Measurements from ENCODE around the gene SORCS3.

The SORCS3 gene

DNA sequence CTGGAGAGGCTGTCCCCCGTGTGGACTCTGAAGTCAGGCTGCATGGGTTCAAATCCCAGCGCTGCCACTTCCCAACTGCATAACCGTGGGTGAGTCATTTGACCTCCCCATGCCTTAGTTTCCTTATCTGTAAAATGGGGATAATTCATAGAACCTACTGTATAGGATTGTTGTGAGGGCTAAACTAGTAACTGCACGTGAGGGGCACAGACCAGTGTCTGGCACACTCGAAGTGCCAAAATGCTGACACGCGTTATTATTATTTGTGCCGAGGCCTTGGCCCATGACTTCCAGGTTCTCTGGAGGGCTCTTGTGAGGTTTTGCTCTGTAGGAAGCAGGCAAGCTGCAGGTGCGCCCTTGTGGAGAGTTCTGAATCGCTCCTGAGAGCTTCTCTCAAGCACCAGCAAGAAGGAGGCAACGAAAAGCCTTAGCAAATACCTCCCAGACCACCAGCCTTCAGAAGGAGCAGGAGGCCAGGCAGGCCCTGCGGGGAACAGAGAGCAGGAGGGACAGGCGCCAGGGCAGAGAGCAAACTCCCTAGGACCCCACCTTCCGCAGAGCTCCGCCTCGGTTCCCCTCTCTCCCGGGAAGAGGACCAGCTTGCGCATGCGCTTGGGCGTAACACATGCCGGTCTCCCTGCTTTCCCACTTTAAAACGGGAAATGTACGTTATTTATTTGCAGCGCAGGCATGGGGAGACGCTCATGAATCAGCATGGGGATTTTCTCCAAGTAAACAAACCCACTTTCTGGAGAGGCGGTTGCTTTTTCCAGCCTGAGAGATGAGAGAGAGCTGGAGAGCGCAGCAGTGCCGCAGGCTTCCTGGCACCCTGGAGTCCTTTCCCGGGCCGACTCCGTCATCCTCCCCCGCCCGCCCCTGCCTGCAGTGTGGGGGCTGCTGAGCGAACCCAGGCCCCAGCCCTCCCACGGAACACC lies 39.6 kb downstream of the SORCS3 start:
- DNase-seq (ENCODE audit: insufficient read length, low spot score) (no peak), FAIRE-seq (no peak)
- no peak for TF ChIP-seq TAF1 (IDR thresholded peaks at IDR 0.05; ENCODE audit: low read depth, low read length)

DNA sequence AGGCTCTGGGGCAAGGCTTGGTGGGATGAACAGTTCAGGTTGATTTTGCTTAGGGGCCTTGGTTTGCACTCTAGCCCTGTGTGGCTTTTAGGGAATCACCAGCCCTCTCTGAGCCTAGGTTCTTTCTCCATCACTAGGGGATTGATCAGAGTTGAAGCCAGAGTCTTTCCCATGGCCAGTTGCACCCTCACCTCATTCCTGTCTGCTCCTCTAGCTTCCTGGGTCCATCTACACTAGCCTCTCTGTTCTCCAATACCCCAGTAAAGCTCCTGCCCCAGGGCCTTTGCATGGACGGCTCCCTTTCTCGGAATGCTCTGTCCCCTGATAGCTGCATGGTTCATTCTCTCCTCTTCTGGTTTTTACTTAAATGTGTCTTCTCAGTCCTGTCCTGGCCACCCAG lies 40.4 kb downstream of the SORCS3 start:
- FAIRE-seq (no peak), DNase-seq (ENCODE audit: insufficient read length, low spot score) (no peak)
- no peak for TF ChIP-seq TAF1 (IDR thresholded peaks at IDR 0.05; ENCODE audit: low read depth, low read length)
- no peak for TF ChIP-seq POLR2AphosphoS5 (IDR thresholded peaks at IDR 0.05; ENCODE audit: low read depth, low read length)
- no peak for TF ChIP-seq POU2F2 (IDR thresholded peaks at IDR 0.05; ENCODE audit: low read depth, low read length)
- no peak for TF ChIP-seq POLR2A (IDR thresholded peaks at IDR 0.05; ENCODE audit: low read depth, low read length)
- no peak for TF ChIP-seq SPI1 (IDR thresholded peaks at IDR 0.05; ENCODE audit: low read depth, low read length)
- TF ChIP-seq PAX5 (IDR thresholded peaks at IDR 0.05; ENCODE audit: insufficient read depth, low read length, severe bottlenecking) = no peak

GRCh38 chr10:104683567-104683966 lies 42.5 kb downstream of the SORCS3 start:
- TF ChIP-seq PAX5 (IDR thresholded peaks at IDR 0.05; ENCODE audit: insufficient read depth, low read length, severe bottlenecking) (no peak), POLR2A (IDR thresholded peaks at IDR 0.05; ENCODE audit: low read depth, low read length) (no peak), SPI1 (IDR thresholded peaks at IDR 0.05; ENCODE audit: low read depth, low read length) (no peak), POU2F2 (IDR thresholded peaks at IDR 0.05; ENCODE audit: low read depth, low read length) (no peak), TAF1 (IDR thresholded peaks at IDR 0.05; ENCODE audit: low read depth, low read length) (no peak), POLR2AphosphoS5 (IDR thresholded peaks at IDR 0.05; ENCODE audit: low read depth, low read length) (no peak)
- DNase-seq (ENCODE audit: insufficient read length, low spot score) (no peak), FAIRE-seq (no peak)

GRCh38 chr10:104686829-104687228 lies 45.7 kb downstream of the SORCS3 start:
- no peak for FAIRE-seq
- DNase-seq (ENCODE audit: insufficient read length, low spot score) = no peak
- TF ChIP-seq POLR2A (IDR thresholded peaks at IDR 0.05; ENCODE audit: low read depth, low read length) (no peak), POLR2AphosphoS5 (IDR thresholded peaks at IDR 0.05; ENCODE audit: low read depth, low read length) (no peak), SPI1 (IDR thresholded peaks at IDR 0.05; ENCODE audit: low read depth, low read length) (no peak), PAX5 (IDR thresholded peaks at IDR 0.05; ENCODE audit: insufficient read depth, low read length, severe bottlenecking) (no peak), POU2F2 (IDR thresholded peaks at IDR 0.05; ENCODE audit: low read depth, low read length) (no peak), TAF1 (IDR thresholded peaks at IDR 0.05; ENCODE audit: low read depth, low read length) (no peak)

DNA sequence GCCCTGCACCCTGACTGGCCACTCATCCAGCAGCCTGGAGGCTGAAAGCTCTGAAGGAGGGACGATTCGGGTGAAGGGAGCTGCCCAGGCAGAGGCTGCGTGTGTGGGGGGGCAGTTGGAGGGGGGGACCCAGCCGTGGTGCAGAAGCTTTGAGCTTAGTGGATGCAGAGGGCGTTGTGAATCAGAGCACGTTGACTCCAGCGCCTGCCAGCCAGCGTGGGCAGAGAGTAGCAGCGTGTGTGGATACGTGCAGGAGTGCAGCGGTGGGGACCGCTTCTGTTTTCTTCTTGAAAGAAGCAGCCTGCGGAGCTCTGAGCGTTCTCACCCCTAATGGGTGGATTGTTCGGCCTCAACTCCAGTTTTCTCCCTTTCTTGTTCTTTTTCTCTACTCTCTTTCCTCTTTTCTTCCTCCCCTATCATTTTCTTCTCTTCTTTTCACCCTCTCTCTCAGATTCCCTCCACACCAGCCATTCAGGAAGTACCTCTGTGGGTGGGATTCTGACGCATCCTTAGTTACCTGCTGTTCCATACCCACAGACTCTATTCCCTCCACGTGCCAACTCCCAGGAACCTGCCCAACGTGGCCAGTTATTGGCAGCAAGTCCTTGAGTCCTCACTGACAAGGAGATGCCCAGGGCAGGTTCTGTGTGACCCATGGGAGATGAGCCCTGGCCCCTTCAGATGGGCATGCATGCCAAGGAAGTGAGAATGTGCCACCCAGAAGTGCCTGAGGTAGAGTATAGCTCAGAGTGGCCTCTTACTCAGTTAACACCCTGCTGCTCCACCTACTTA lies 47.4 kb downstream of the SORCS3 start:
- no peak for TF ChIP-seq TAF1 (IDR thresholded peaks at IDR 0.05; ENCODE audit: low read depth, low read length)
- TF ChIP-seq POLR2A (IDR thresholded peaks at IDR 0.05; ENCODE audit: low read depth, low read length) = no peak
- TF ChIP-seq POU2F2 (IDR thresholded peaks at IDR 0.05; ENCODE audit: low read depth, low read length) = no peak
- no peak for TF ChIP-seq POLR2AphosphoS5 (IDR thresholded peaks at IDR 0.05; ENCODE audit: low read depth, low read length)
- FAIRE-seq (no peak), DNase-seq (ENCODE audit: insufficient read length, low spot score) (no peak)

DNA sequence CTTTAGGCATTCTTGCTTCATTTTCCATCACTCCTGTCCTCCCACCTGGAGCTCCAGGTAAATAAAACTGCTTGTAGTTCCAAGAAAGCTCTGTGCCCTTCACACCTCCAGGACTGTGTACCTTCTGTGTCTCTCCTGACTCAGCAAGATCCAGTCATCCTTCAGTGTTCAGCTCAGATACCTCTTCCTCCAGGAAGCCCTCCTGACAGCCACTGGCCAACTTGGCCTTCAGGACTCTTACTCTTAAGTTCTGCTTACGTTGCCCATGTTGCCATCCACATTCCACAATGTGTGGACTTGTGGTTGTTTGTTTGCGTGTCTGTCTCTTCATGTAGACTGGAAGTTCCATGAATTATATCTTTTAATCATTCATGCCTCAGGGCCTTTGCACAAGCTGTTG lies 48.0 kb downstream of the SORCS3 start:
- FAIRE-seq = no peak
- DNase-seq (ENCODE audit: insufficient read length, low spot score) = no peak
- no peak for TF ChIP-seq PAX5 (IDR thresholded peaks at IDR 0.05; ENCODE audit: insufficient read depth, low read length, severe bottlenecking)
- TF ChIP-seq POU2F2 (IDR thresholded peaks at IDR 0.05; ENCODE audit: low read depth, low read length) = no peak
- TF ChIP-seq SPI1 (IDR thresholded peaks at IDR 0.05; ENCODE audit: low read depth, low read length) = no peak
- no peak for TF ChIP-seq POLR2AphosphoS5 (IDR thresholded peaks at IDR 0.05; ENCODE audit: low read depth, low read length)
- TF ChIP-seq TAF1 (IDR thresholded peaks at IDR 0.05; ENCODE audit: low read depth, low read length) = no peak
- no peak for TF ChIP-seq POLR2A (IDR thresholded peaks at IDR 0.05; ENCODE audit: low read depth, low read length)

- DNase-seq (ENCODE audit: insufficient read length, low spot score) = no peak
- TF ChIP-seq POLR2AphosphoS5 (IDR thresholded peaks at IDR 0.05; ENCODE audit: low read depth, low read length) (no peak), POU2F2 (IDR thresholded peaks at IDR 0.05; ENCODE audit: low read depth, low read length) (no peak), PAX5 (IDR thresholded peaks at IDR 0.05; ENCODE audit: insufficient read depth, low read length, severe bottlenecking) (no peak), TAF1 (IDR thresholded peaks at IDR 0.05; ENCODE audit: low read depth, low read length) (no peak), POLR2A (IDR thresholded peaks at IDR 0.05; ENCODE audit: low read depth, low read length) (no peak), SPI1 (IDR thresholded peaks at IDR 0.05; ENCODE audit: low read depth, low read length) (no peak)
- FAIRE-seq = no peak
Measured at GRCh38 chr10:104689547-104689946, 48.5 kb downstream of the SORCS3 start.

GRCh38 chr10:104690101-104690500 lies 49.0 kb downstream of the SORCS3 start:
- TF ChIP-seq POLR2AphosphoS5 (IDR thresholded peaks at IDR 0.05; ENCODE audit: low read depth, low read length) (no peak), POLR2A (IDR thresholded peaks at IDR 0.05; ENCODE audit: low read depth, low read length) (no peak), TAF1 (IDR thresholded peaks at IDR 0.05; ENCODE audit: low read depth, low read length) (no peak), SPI1 (IDR thresholded peaks at IDR 0.05; ENCODE audit: low read depth, low read length) (no peak), PAX5 (IDR thresholded peaks at IDR 0.05; ENCODE audit: insufficient read depth, low read length, severe bottlenecking) (no peak), POU2F2 (IDR thresholded peaks at IDR 0.05; ENCODE audit: low read depth, low read length) (no peak)
- no peak for DNase-seq (ENCODE audit: insufficient read length, low spot score)
- no peak for FAIRE-seq

GRCh38 chr10:104690959-104691358 lies 49.9 kb downstream of the SORCS3 start:
- TF ChIP-seq POLR2A (IDR thresholded peaks at IDR 0.05; ENCODE audit: low read depth, low read length) (no peak), PAX5 (IDR thresholded peaks at IDR 0.05; ENCODE audit: insufficient read depth, low read length, severe bottlenecking) (no peak), SPI1 (IDR thresholded peaks at IDR 0.05; ENCODE audit: low read depth, low read length) (no peak), TAF1 (IDR thresholded peaks at IDR 0.05; ENCODE audit: low read depth, low read length) (no peak), POU2F2 (IDR thresholded peaks at IDR 0.05; ENCODE audit: low read depth, low read length) (no peak), POLR2AphosphoS5 (IDR thresholded peaks at IDR 0.05; ENCODE audit: low read depth, low read length) (no peak)
- DNase-seq (ENCODE audit: insufficient read length, low spot score) = no peak
- no peak for FAIRE-seq
